ENCODE measurements around the gene MFSD2B. TPM values are rescaled to one million over a fixed set of nuclear protein-coding genes. Genes with fewer than 3 reads are reported as not detected.
"Not testable (repeated sequence)": the region's sequence is repeated elsewhere in the genome, so short reads cannot be mapped to it uniquely, and the experiment has no call there.

The MFSD2B gene
- total RNA-seq, 1 experiment from 2014 or later, result 0.48 TPM

DNA sequence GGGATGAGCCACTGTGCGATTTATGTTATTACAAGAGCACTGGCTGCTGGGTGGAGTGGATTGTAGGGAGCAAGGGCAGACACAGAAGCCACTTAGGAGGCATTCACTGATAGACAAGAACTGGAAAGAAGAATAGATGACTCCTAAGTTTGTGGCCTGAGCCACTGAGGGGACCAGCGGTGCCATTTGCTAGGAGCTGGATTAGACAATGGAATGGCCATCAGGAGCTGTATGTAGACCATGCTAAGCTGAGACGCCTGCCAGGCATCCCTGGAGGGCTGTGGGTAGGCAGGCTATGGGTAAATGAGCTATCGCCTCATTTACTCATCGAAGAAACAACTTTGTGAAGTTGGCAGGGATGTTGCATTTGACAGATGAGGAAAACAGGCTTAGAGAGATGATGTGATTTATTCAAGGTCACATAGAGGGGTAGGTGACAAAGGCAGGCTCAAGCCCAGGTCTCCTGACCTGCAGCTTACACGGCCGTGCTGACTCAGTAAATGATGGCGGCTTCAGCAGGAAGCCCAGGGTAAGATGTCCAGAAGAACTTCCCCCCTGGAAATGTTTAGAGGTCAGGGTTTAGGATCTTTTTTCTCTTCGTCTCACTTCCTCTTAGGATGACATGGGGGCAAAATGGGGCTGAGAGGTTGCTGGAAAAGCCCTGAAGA is 2.8 kb downstream of the MFSD2B start:
- peaks cover 22% of the 10 kb centered on the region for H3K4me1 ChIP-seq
- CTCF ChIA-PET, result interaction anchor here (1.4 kb wide), 1 partner anchor 85 kb away, joined by 3 read pairs; no protein-coding TSS in a partner anchor
- H3K4me1 Mint-ChIP-seq (ENCODE audit: low read depth, unreplicated experiment), result peaks cover 30% of the 10 kb centered on the region
- no peak overlapping the region for H3K27ac Mint-ChIP-seq (ENCODE audit: unreplicated experiment)
- BruUV-seq (replicated peaks), result no TSS peak
- no peaks in the 10 kb centered on the region for H3K36me3 ChIP-seq (ENCODE audit: control insufficient read depth, insufficient read depth, low read length)
- H3K27me3 Mint-ChIP-seq (ENCODE audit: insufficient read depth, unreplicated experiment), result no peaks in the 10 kb centered on the region
- no peak overlapping the region for H3K4me3 Mint-ChIP-seq (ENCODE audit: unreplicated experiment)
- no peaks in the 10 kb centered on the region for H3K27me3 ChIP-seq (replicated peaks; ENCODE audit: control insufficient read depth, insufficient read depth, low read length)
- no peaks in the 10 kb centered on the region for H3K36me3 Mint-ChIP-seq (ENCODE audit: insufficient read depth, unreplicated experiment)
- no peaks in the 10 kb centered on the region for H3K9me3 ChIP-seq
- no peak for TF ChIP-seq CTCF (IDR thresholded peaks at IDR 0.05; ENCODE audit: insufficient read depth in 1 of 2, low read depth in 1 of 2, low read length in 1 of 2, severe bottlenecking in 1 of 2, unreplicated experiment in 1 of 2)
- POLR2A ChIA-PET, result no interaction called here
- no peak overlapping the region for H3K4me3 ChIP-seq (ENCODE audit: low read depth, low read length)
- DNase-seq, result no peak
- H3K9me3 Mint-ChIP-seq (ENCODE audit: unreplicated experiment), result no peaks in the 10 kb centered on the region
- intact Hi-C loops (cut with micrococcal nuclease; ENCODE audit: unreplicated experiment), result no loop called here

- H3K36me3 Mint-ChIP-seq (ENCODE audit: insufficient read depth, unreplicated experiment); H3K9me3 Mint-ChIP-seq (ENCODE audit: unreplicated experiment); POLR2A ChIA-PET; H3K27me3 ChIP-seq (replicated peaks; ENCODE audit: control insufficient read depth, insufficient read depth, low read length); H3K9me3 ChIP-seq; DNase-seq; H3K36me3 ChIP-seq (ENCODE audit: control insufficient read depth, insufficient read depth, low read length); H3K4me3 ChIP-seq (ENCODE audit: low read depth, low read length); H3K4me3 Mint-ChIP-seq (ENCODE audit: unreplicated experiment); H3K27me3 Mint-ChIP-seq (ENCODE audit: insufficient read depth, unreplicated experiment): not testable (repeated sequence)
- BruUV-seq (replicated peaks), result TSS peak; percentile 68
- H3K27ac Mint-ChIP-seq (ENCODE audit: unreplicated experiment), result peak overlapping the region; percentile 69
- CTCF ChIA-PET, result interaction anchor here (0.6 to 1.3 kb wide), 5 partner anchors 33 to 88 kb away, joined by 3 to 5 read pairs (median 3); partner anchors contain the start of genes ATAD2B, SF3B6, TP53I3 and WDCP
- H3K4me1 ChIP-seq, result peaks cover 22% of the 10 kb centered on the region
- intact Hi-C loops (cut with micrococcal nuclease; ENCODE audit: unreplicated experiment), result loop anchor here (1.0 kb wide), 1 partner anchor 61 kb away; the partner anchor contains the start of gene SF3B6
- peaks cover 30% of the 10 kb centered on the region for H3K4me1 Mint-ChIP-seq (ENCODE audit: low read depth, unreplicated experiment)
Observed at GRCh38 chr2:24014902-24015301, 5.0 kb downstream of the MFSD2B start.

DNA sequence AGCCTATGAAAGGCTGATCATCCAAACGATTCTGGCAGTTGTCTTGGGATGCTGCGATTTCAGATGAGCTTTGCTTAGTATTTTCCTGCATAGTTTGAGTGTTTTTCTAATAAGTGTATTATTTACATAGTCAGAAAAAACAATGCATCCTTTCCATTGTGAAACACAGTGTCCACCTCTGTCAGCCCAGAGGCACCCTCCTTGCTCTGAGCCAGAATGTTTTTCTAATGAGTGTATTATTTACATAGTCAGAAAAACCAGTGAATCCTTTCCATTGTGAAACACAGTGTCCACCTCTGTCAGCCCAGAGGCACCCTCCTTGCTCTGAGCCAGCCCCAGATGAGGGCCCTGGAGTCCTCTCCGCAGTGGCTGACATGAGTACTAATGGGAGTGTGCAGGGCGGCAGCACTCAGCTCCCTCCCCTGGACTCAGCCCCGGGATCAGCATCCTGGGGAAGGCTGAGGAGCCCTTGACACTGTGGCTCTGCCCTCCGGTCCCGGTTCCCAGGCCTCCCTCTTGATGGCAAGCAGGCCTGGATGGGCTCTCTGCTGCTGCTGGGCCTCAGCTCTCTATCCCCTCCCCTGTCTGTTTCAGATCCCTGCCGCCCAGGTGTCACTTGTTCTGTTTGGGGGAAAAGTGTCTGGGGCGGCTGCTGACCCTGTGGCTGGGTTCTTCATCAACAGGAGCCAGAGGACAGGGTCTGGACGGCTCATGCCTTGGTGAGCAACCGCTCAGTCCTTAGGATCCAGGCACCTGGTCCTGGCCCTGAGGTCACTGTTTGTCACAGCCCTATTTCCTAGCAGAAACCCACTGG is 5.9 kb downstream of the MFSD2B start:
- no peak for TF ChIP-seq CTCF (IDR thresholded peaks at IDR 0.05; ENCODE audit: insufficient read depth in 1 of 2, low read depth in 1 of 2, low read length in 1 of 2, severe bottlenecking in 1 of 2, unreplicated experiment in 1 of 2)
- no peaks in the 10 kb centered on the region for H3K27me3 ChIP-seq (replicated peaks; ENCODE audit: control insufficient read depth, insufficient read depth, low read length)
- intact Hi-C loops (cut with micrococcal nuclease; ENCODE audit: unreplicated experiment), result loop anchor here (1.0 kb wide), 1 partner anchor 61 kb away; the partner anchor contains the start of gene SF3B6
- no peaks in the 10 kb centered on the region for H3K36me3 Mint-ChIP-seq (ENCODE audit: insufficient read depth, unreplicated experiment)
- H3K36me3 ChIP-seq (ENCODE audit: control insufficient read depth, insufficient read depth, low read length), result no peaks in the 10 kb centered on the region
- ChIA-PET CTCF (interaction anchor here (0.6 to 1.6 kb wide), 6 partner anchors 32 to 89 kb away, joined by 3 to 5 read pairs (median 3); partner anchors contain the start of genes ATAD2B, SF3B6, TP53I3 and WDCP), POLR2A (interaction anchor here (0.6 to 0.7 kb wide), 2 partner anchors 89 to 388 kb away, joined by 3 to 6 read pairs; partner anchors contain the start of gene ATAD2B)
- DNase-seq, result peak; percentile 66 to 73
- H3K9me3 ChIP-seq, result no peaks in the 10 kb centered on the region
- peaks cover 30% of the 10 kb centered on the region for H3K4me1 Mint-ChIP-seq (ENCODE audit: low read depth, unreplicated experiment)
- H3K27me3 Mint-ChIP-seq (ENCODE audit: insufficient read depth, unreplicated experiment), result no peaks in the 10 kb centered on the region
- peaks cover 22% of the 10 kb centered on the region for H3K4me1 ChIP-seq
- H3K4me3 ChIP-seq (ENCODE audit: low read depth, low read length), result no peak overlapping the region
- H3K4me3 Mint-ChIP-seq (ENCODE audit: unreplicated experiment), result no peak overlapping the region
- BruUV-seq (replicated peaks), result TSS peak; percentile 60
- H3K27ac Mint-ChIP-seq (ENCODE audit: unreplicated experiment), result peak overlapping the region; percentile 74
- H3K9me3 Mint-ChIP-seq (ENCODE audit: unreplicated experiment), result no peaks in the 10 kb centered on the region

All from Caco-2 (cell line).